Neural progenitor cell (in vitro differentiated cells): ENCODE data around the gene RELB.

ENCODE experiments used
- EZH2phosphoT487 ChIP-seq: fragments of 200-600 bp; sonication (generic); IDR thresholded peaks from 2 replicates; pipeline ENCODE4 v1.6.1; 2017; ENCODE audit warnings: antibody characterized with exemption
- TF ChIP-seq, protein P1 (sequence below): fragments of 200-600 bp; sonication (generic); IDR thresholded peaks from 2 replicates; pipeline ENCODE4 v1.5.1; 2017; ENCODE audit warnings: antibody characterized with exemption, mild to moderate bottlenecking

DNA sequence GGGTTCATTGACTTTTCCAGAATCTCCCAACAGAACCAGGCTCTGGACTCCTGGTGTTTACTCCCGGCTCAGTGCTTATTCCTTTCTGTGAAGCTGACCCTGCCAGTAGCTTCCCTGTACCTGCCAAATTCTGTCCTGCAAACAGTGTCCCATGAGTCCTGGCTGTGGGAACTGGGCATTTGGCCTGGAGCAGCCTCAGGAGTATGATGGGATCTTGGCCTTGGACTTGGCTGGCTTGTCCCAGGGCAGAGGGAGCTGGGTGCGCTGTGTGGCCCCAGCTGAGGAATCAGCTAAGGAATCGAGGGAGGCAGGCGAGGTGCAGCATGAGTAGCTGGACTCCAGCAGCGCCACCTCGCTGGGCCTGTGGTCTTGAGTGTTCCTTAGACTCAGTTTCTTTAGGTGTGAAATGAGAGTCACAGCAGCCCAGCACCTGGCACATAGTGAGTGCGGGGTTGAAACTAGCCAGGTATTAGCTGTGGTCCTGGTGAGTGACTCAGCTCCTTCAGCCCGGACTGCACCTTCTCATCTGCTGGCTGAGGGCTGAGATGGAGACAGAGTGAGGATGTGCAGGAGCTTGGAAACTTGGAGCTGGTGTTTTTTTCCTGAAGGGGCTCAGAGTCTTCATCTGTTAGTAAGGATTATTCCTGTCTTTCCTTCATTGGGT is 47.9 kb downstream of the RELB start:
- TF ChIP-seq, protein P1, sequence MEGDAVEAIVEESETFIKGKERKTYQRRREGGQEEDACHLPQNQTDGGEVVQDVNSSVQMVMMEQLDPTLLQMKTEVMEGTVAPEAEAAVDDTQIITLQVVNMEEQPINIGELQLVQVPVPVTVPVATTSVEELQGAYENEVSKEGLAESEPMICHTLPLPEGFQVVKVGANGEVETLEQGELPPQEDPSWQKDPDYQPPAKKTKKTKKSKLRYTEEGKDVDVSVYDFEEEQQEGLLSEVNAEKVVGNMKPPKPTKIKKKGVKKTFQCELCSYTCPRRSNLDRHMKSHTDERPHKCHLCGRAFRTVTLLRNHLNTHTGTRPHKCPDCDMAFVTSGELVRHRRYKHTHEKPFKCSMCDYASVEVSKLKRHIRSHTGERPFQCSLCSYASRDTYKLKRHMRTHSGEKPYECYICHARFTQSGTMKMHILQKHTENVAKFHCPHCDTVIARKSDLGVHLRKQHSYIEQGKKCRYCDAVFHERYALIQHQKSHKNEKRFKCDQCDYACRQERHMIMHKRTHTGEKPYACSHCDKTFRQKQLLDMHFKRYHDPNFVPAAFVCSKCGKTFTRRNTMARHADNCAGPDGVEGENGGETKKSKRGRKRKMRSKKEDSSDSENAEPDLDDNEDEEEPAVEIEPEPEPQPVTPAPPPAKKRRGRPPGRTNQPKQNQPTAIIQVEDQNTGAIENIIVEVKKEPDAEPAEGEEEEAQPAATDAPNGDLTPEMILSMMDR = no peak
- no peak for TF ChIP-seq EZH2phosphoT487
